PC-9 (cell line): Measurements from ENCODE around the gene DSG2.

Experiments
- CTCF ChIP-seq: fragments of 200-600 bp; sonication (generic); conservative IDR thresholded peaks from 2 replicates; pipeline ENCODE4 v1.6.1; 2017; ENCODE audit warnings: mixed run types, antibody characterized with exemption, mild to moderate bottlenecking, moderate library complexity
- EZH2 ChIP-seq: fragments of 200-600 bp; sonication (generic); IDR thresholded peaks from 2 replicates; pipeline ENCODE4 v1.8.0; 2017; ENCODE audit warnings: antibody characterized with exemption, low read depth

- TF ChIP-seq CTCF = no peak
- TF ChIP-seq EZH2 = no peak
Observed at GRCh38 chr18:31500051-31500688, 2.2 kb downstream of the DSG2 start.
